Neuronal stem cell (in vitro differentiated cells): ENCODE data around the gene KRT78.

Experiments used
- DNase-seq: peaks from one replicate; pipeline ENCODE4 v3.0.0-alpha.2; 2013; ENCODE audit warnings: low spot score
- H2AFZ ChIP-seq: one replicate; pipeline ENCODE4 v1.6.1; 2013; ENCODE audit warnings: mild to moderate bottlenecking, low read length, inconsistent platforms
- H2AK5ac ChIP-seq: 2 replicates; pipeline ENCODE4 v1.6.1; 2013; ENCODE audit warnings: low read depth, mild to moderate bottlenecking, inconsistent platforms, low read length, moderate library complexity, mixed read lengths
- H2BK120ac ChIP-seq: 2 replicates; pipeline ENCODE4 v1.6.1; 2013; ENCODE audit warnings: low read depth, mild to moderate bottlenecking, inconsistent platforms, low read length, moderate library complexity, mixed read lengths
- H2BK12ac ChIP-seq: one replicate; pipeline ENCODE4 v1.6.1; 2013; ENCODE audit warnings: low read length, inconsistent platforms
- H2BK15ac ChIP-seq: 2 replicates; pipeline ENCODE4 v1.6.1; 2013; ENCODE audit warnings: mild to moderate bottlenecking, low read length, inconsistent platforms, mixed read lengths
- H2BK5ac ChIP-seq: one replicate; pipeline ENCODE4 v1.6.1; 2013; ENCODE audit warnings: inconsistent platforms, mild to moderate bottlenecking, low read length, moderate library complexity
- H3K14ac ChIP-seq: one replicate; pipeline ENCODE4 v1.6.1; 2013; ENCODE audit warnings: low read length, inconsistent platforms
- H3K18ac ChIP-seq: 2 replicates; pipeline ENCODE4 v1.6.1; 2013; ENCODE audit warnings: low read length, inconsistent platforms
- H3K23ac ChIP-seq: 2 replicates; pipeline ENCODE4 v1.6.1; 2013; ENCODE audit warnings: low read depth, mild to moderate bottlenecking, mixed read lengths, low read length, inconsistent platforms; ENCODE audit not compliant: poor library complexity
- H3K27ac ChIP-seq: replicated peaks from 3 replicates; pipeline ENCODE4 v1.5.1; 2013; ENCODE audit warnings: low read length, inconsistent platforms
- H3K27me3 ChIP-seq, 3 experiments: 2 replicates each; pipeline ENCODE4 v1.6.1; 2013; ENCODE audit warnings: low read length in 3 of 3, mild to moderate bottlenecking in 2 of 3, inconsistent platforms in 1 of 3, low read depth in 1 of 3, mixed read lengths in 1 of 3, moderate library complexity in 1 of 3; ENCODE audit not compliant: control insufficient read depth in 3 of 3, insufficient read depth in 3 of 3
- H3K36me3 ChIP-seq, 2 donors: replicated peaks in 1 of 2; 2 replicates each; pipeline ENCODE4 v1.6.1; 2013; ENCODE audit warnings: low read length in 2 of 2; ENCODE audit not compliant: control insufficient read depth in 2 of 2, insufficient read depth in 2 of 2
- H3K4ac ChIP-seq: 2 replicates; pipeline ENCODE4 v1.6.1; 2013; ENCODE audit warnings: inconsistent platforms, mild to moderate bottlenecking, low read length, moderate library complexity
- H3K4me1 ChIP-seq, 2 donors: 1 replicate in 1 of 2; 2 replicates in 1 of 2; pipeline ENCODE4 v1.6.1; 2013; ENCODE audit warnings: low read length in 2 of 2, low read depth in 1 of 2; ENCODE audit not compliant: control insufficient read depth in 2 of 2, insufficient read depth in 1 of 2
- H3K4me2 ChIP-seq: one replicate; pipeline ENCODE4 v1.6.1; 2013; ENCODE audit warnings: mild to moderate bottlenecking, low read length, inconsistent platforms; ENCODE audit not compliant: insufficient read depth, poor library complexity, severe bottlenecking
- H3K4me3 ChIP-seq, 2 donors: 2 replicates each; pipeline ENCODE4 v1.5.1; 2013; ENCODE audit warnings: low read length in 2 of 2, mild to moderate bottlenecking in 2 of 2, inconsistent platforms in 1 of 2, moderate library complexity in 1 of 2
- H3K79me1 ChIP-seq: one replicate; pipeline ENCODE4 v1.6.1; 2013; ENCODE audit warnings: low read depth, mild to moderate bottlenecking, inconsistent platforms, low read length, moderate library complexity
- H3K9ac ChIP-seq: one replicate; pipeline ENCODE4 v1.6.1; 2013; ENCODE audit warnings: mild to moderate bottlenecking, low read depth, low read length, inconsistent platforms; ENCODE audit not compliant: poor library complexity
- H3K9me3 ChIP-seq, 2 donors: replicated peaks in 1 of 2; 2 replicates each; pipeline versions ENCODE3 to v1.6.1; 2013; ENCODE audit warnings: low read length in 2 of 2, mild to moderate bottlenecking in 2 of 2, inconsistent platforms in 1 of 2, low read depth in 1 of 2, mixed read lengths in 1 of 2, moderate library complexity in 1 of 2; ENCODE audit not compliant: control insufficient read depth in 2 of 2, insufficient read depth in 1 of 2
- H4K8ac ChIP-seq: one replicate; pipeline ENCODE4 v1.6.1; 2013; ENCODE audit warnings: low read depth, mild to moderate bottlenecking, inconsistent platforms, low read length, moderate library complexity
- H4K91ac ChIP-seq: one replicate; pipeline ENCODE4 v1.6.1; 2013; ENCODE audit warnings: low read length, low read depth, mild to moderate bottlenecking, inconsistent platforms; ENCODE audit not compliant: poor library complexity
- whole genome bisulfite sequencing, 2 donors: extraction: QIAGEN DNeasy Blood & Tissue Kit; methylation state at CpG; one replicate each; pipeline ENCODE4 v1.1.7; 2013; ENCODE audit warnings: missing lambda C conversion rate in 2 of 2, mixed read lengths in 1 of 2; ENCODE audit not compliant: insufficient read length in 2 of 2, insufficient replicate concordance in 1 of 2; ENCODE audit errors: extremely low coverage in 2 of 2; 5-methylcytosine and 5-hydroxymethylcytosine counted together

Gene KRT78

GRCh38 chr12:52798003-52798670 lies 50.7 kb downstream of the KRT78 start:
- Histone ChIP-seq H3K9ac (no peak overlapping the region), H2BK5ac (no peak overlapping the region), H2BK15ac (no peak overlapping the region), H3K14ac (no peak overlapping the region), H4K8ac (no peak overlapping the region), H4K91ac (no peak overlapping the region), H3K9me3 (no peaks in the 10 kb centered on the region), H3K4me2 (no peak overlapping the region), H3K27ac (no peak overlapping the region), H3K4ac (no peak overlapping the region), H3K4me1 (peaks cover 0 to 2% of the 10 kb centered on the region in 2 donors), H2BK120ac (no peak overlapping the region), H2BK12ac (no peak overlapping the region), H3K23ac (no peak overlapping the region), H3K4me3 (no peak overlapping the region), H2AK5ac (no peak overlapping the region), H3K27me3 (no peaks in the 10 kb centered on the region), H3K18ac (no peak overlapping the region), H2AFZ (no peak overlapping the region), H3K79me1 (no peaks in the 10 kb centered on the region), H3K36me3 (no peaks in the 10 kb centered on the region)
- WGBS, 2 donors: no CpG with 5 or more reads among the region's 4 CpGs
- no peak for DNase-seq

DNA sequence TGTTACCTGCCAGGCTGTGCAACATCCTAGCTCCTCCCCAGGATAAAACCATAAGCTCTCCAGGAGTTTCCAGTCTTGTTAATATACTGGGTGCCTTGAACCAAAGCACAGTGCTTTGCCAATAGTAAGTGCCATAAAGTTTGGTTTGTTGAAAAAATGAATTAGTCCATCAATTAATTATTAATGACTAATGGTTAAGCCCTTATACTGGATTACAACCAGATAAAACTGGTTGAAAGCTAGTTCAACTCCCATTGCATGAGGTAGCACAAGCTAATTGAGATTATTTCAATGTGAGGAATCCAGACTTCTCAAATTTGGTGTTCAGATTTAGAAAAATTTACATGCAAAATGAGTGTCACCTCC lies 51.3 kb downstream of the KRT78 start:
- H3K4me1 ChIP-seq: peaks cover 0 to 2% of the 10 kb centered on the region in 2 donors
- H2BK120ac ChIP-seq: no peak overlapping the region
- no peak overlapping the region for H3K27ac ChIP-seq
- no peak overlapping the region for H2AK5ac ChIP-seq
- no peak overlapping the region for H4K8ac ChIP-seq
- H3K79me1 ChIP-seq: no peaks in the 10 kb centered on the region
- no peak for DNase-seq
- H2BK15ac ChIP-seq: no peak overlapping the region
- H3K14ac ChIP-seq: no peak overlapping the region
- H3K4me2 ChIP-seq: no peak overlapping the region
- no peak overlapping the region for H3K9ac ChIP-seq
- H4K91ac ChIP-seq: no peak overlapping the region
- H3K4me3 ChIP-seq: no peak overlapping the region
- H3K27me3 ChIP-seq: no peaks in the 10 kb centered on the region
- no peak overlapping the region for H2BK12ac ChIP-seq
- no peak overlapping the region for H2BK5ac ChIP-seq
- H3K36me3 ChIP-seq: no peaks in the 10 kb centered on the region
- H3K4ac ChIP-seq: no peak overlapping the region
- H3K18ac ChIP-seq: no peak overlapping the region
- H2AFZ ChIP-seq: no peak overlapping the region
- H3K23ac ChIP-seq: no peak overlapping the region
- no peaks in the 10 kb centered on the region for H3K9me3 ChIP-seq

GRCh38 chr12:52796839-52797528 lies 51.8 kb downstream of the KRT78 start:
- H3K27ac ChIP-seq: no peak overlapping the region
- H3K14ac ChIP-seq: no peak overlapping the region
- no peaks in the 10 kb centered on the region for H3K9me3 ChIP-seq
- H4K8ac ChIP-seq: no peak overlapping the region
- no peaks in the 10 kb centered on the region for H3K36me3 ChIP-seq
- H3K79me1 ChIP-seq: no peaks in the 10 kb centered on the region
- no peak overlapping the region for H2AFZ ChIP-seq
- H2AK5ac ChIP-seq: no peak overlapping the region
- no peak overlapping the region for H3K23ac ChIP-seq
- H2BK120ac ChIP-seq: no peak overlapping the region
- WGBS, 2 donors: no CpG with 5 or more reads among the region's 3 CpGs
- H2BK5ac ChIP-seq: no peak overlapping the region
- no peak overlapping the region for H4K91ac ChIP-seq
- H2BK15ac ChIP-seq: no peak overlapping the region
- DNase-seq: no peak
- no peak overlapping the region for H3K9ac ChIP-seq
- no peaks in the 10 kb centered on the region for H3K27me3 ChIP-seq
- H3K4ac ChIP-seq: no peak overlapping the region
- H2BK12ac ChIP-seq: no peak overlapping the region
- H3K4me3 ChIP-seq: no peak overlapping the region
- H3K18ac ChIP-seq: no peak overlapping the region
- no peak overlapping the region for H3K4me2 ChIP-seq
- H3K4me1 ChIP-seq: peaks cover 0 to under 1% of the 10 kb centered on the region in 2 donors

GRCh38 chr12:52796429-52796794 lies 52.4 kb downstream of the KRT78 start:
- H3K27me3 ChIP-seq: no peaks in the 10 kb centered on the region
- H3K9ac ChIP-seq: no peak overlapping the region
- no peak overlapping the region for H2AFZ ChIP-seq
- no peaks in the 10 kb centered on the region for H3K4me1 ChIP-seq
- no peak overlapping the region for H2BK12ac ChIP-seq
- H2BK5ac ChIP-seq: no peak overlapping the region
- H2BK15ac ChIP-seq: no peak overlapping the region
- H3K4me2 ChIP-seq: no peak overlapping the region
- no peak overlapping the region for H4K8ac ChIP-seq
- no peak overlapping the region for H3K4me3 ChIP-seq
- H3K23ac ChIP-seq: no peak overlapping the region
- no peaks in the 10 kb centered on the region for H3K36me3 ChIP-seq
- no peak overlapping the region for H2AK5ac ChIP-seq
- H3K4ac ChIP-seq: no peak overlapping the region
- no peak overlapping the region for H3K27ac ChIP-seq
- no peak for DNase-seq
- no peak overlapping the region for H3K14ac ChIP-seq
- H3K18ac ChIP-seq: no peak overlapping the region
- no peak overlapping the region for H4K91ac ChIP-seq
- H2BK120ac ChIP-seq: no peak overlapping the region
- no CpG with 5 or more reads among the region's 3 CpGs for WGBS, 2 donors
- H3K79me1 ChIP-seq: no peaks in the 10 kb centered on the region
- no peaks in the 10 kb centered on the region for H3K9me3 ChIP-seq
